Ascending aorta (tissue), 2 donors: ENCODE results near the gene PHACTR2. TPM values are rescaled to one million over a fixed set of nuclear protein-coding genes. Genes with fewer than 3 reads are reported as not detected.

Experiments
- DNase-seq, 2 donors: peaks; one replicate each; pipeline ENCODE4 v3.0.0-alpha.2; 2019; ENCODE audit warnings: low spot score in 2 of 2
- H3K27ac ChIP-seq, 2 donors: fragments of 200-600 bp; sonication (generic); one replicate each; pipeline ENCODE4 v1.5.1; 2016 to 2017; ENCODE audit warnings: mild to moderate bottlenecking in 1 of 2
- H3K27me3 ChIP-seq: fragments of 200-600 bp; sonication (generic); one replicate; pipeline ENCODE4 v1.5.1; 2017
- H3K36me3 ChIP-seq, 2 donors: fragments of 200-600 bp; sonication (generic); one replicate each; pipeline ENCODE4 v1.5.1; 2016
- H3K4me1 ChIP-seq, 2 donors: fragments of 200-600 bp; sonication (generic); one replicate each; pipeline ENCODE4 v1.5.1; 2016 to 2017; ENCODE audit warnings: mild to moderate bottlenecking in 1 of 2
- H3K4me3 ChIP-seq, 2 donors: fragments of 200-600 bp; sonication (generic); one replicate each; pipeline ENCODE4 v1.5.1; 2016 to 2017; ENCODE audit warnings: mild to moderate bottlenecking in 1 of 2
- H3K9me3 ChIP-seq, 2 donors: fragments of 200-600 bp; sonication (generic); one replicate each; pipeline ENCODE4 v1.5.1; 2016
- intact Hi-C: fragments of 100-400 bp; cut with DNase I; formaldehyde crosslinking; loops from one replicate; pipeline ENCODE4 v1.15.1; 2023
- total RNA-seq: library from RNA; depleted of rRNA; stranded (reverse); fragments of >200 nt; gene quantifications from one replicate; pipeline ENCODE4 v1.1.0, GENCODE V29; 2016
- TF ChIP-seq, protein P1 (sequence below), 3 experiments: fragments of 200-600 bp in 2 of 3; fragments of 450-650 bp in 1 of 3; sonication (generic) in 2 of 3; IDR thresholded peaks; one replicate each; pipeline ENCODE4 v1.5.1; 2016 to 2019; ENCODE audit warnings: antibody characterized with exemption in 3 of 3, mild to moderate bottlenecking in 1 of 3, moderate library complexity in 1 of 3

The PHACTR2 gene
- total RNA-seq, 1 donor from 2014 or later = 112 TPM

DNA sequence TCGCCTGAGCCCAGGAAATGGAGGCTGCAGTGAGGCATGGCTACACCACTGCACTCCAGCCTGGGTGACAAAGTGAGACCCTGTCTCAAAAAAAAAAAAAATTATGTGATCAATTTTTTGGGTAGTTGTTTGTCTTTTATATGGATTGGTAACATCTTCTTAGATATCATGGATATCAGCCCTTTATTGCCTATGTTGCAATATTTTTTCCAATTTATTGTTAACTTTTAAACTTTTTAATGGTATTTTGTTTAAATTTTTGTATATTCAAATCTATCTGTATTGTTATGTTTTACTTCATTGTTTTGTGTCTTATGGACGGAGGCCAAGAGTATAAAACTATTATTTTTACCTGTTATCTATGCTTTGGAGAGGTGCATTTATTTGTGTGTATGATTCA is 133.0 kb downstream of the PHACTR2 start:
- intact Hi-C loops = no loop called here
- no peak for DNase-seq

DNA sequence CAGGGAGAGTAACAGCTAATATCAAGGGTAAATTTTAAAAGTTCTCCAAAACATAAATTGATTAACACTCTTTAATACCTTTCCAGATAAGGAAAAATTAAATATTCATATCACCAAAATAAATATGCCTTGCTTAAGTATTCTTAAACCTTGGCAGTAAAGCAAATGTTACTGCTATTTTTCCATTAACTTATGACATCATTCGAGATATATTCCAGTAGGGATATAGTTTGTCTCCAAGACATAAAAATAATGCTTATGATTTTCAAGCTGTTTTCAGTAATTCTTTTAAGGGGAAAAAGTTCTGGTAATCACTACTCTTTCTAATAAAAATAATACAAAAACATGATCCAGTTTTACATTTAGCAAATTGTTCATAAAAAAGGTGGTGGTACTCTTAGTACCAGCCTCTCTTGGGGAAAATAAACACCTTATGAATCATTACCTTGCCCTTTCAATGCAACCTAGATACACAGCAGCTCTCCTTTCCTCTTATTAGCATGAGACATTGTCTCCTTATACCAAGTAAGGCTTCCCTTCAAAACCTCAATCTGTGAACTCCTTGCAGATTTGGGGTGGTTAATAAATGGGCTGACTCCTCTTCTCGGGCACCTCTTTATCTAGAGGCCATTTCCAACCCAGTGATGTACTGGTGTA is 133.9 kb downstream of the PHACTR2 start:
- no peaks in the 10 kb centered on the region for H3K27me3 ChIP-seq
- H3K4me3 ChIP-seq = no peak overlapping the region
- no peak for DNase-seq
- intact Hi-C loops = no loop called here
- peaks cover 0 to 4% of the 10 kb centered on the region in 2 donors for H3K36me3 ChIP-seq
- H3K9me3 ChIP-seq = no peaks in the 10 kb centered on the region
- H3K27ac ChIP-seq = peak overlapping the region; percentile 12 to 59
- TF ChIP-seq, protein P1, sequence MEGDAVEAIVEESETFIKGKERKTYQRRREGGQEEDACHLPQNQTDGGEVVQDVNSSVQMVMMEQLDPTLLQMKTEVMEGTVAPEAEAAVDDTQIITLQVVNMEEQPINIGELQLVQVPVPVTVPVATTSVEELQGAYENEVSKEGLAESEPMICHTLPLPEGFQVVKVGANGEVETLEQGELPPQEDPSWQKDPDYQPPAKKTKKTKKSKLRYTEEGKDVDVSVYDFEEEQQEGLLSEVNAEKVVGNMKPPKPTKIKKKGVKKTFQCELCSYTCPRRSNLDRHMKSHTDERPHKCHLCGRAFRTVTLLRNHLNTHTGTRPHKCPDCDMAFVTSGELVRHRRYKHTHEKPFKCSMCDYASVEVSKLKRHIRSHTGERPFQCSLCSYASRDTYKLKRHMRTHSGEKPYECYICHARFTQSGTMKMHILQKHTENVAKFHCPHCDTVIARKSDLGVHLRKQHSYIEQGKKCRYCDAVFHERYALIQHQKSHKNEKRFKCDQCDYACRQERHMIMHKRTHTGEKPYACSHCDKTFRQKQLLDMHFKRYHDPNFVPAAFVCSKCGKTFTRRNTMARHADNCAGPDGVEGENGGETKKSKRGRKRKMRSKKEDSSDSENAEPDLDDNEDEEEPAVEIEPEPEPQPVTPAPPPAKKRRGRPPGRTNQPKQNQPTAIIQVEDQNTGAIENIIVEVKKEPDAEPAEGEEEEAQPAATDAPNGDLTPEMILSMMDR (IDR thresholded peaks at IDR 0.05) = no peak
- peaks cover 0 to 9% of the 10 kb centered on the region in 2 donors for H3K4me1 ChIP-seq

More for the DNA sequence above, 133.0 kb downstream of the PHACTR2 start:
- Histone ChIP-seq H3K36me3 (peaks cover 0 to 4% of the 10 kb centered on the region in 2 donors), H3K27me3 (no peaks in the 10 kb centered on the region), H3K9me3 (no peaks in the 10 kb centered on the region), H3K4me3 (no peak overlapping the region), H3K27ac (no peak overlapping the region), H3K4me1 (peaks cover 0 to 17% of the 10 kb centered on the region in 2 donors)
- TF ChIP-seq, protein P1 (IDR thresholded peaks at IDR 0.05) = no peak

DNA sequence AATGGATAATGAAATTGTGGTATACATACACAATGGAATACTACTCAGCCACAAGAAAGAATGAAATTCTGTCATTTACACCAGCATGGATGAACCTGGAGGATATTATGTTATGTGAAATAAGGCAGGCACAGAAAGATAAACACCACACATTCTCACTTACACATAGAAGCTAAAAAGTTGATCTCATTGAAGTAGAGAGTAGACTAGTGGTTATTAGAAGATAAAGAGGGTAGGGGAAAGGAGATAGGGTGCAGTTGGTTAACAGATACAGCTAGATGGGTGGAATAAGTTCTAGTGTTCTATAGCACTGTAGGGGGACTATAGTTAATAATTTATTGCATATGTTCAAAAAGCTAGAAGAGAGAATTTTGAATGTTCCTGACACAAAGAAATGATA is 139.9 kb downstream of the PHACTR2 start:
- DNase-seq = no peak
- TF ChIP-seq, protein P1 (IDR thresholded peaks at IDR 0.05) = no peak
- Histone ChIP-seq H3K36me3 (peaks cover 0 to 7% of the 10 kb centered on the region in 2 donors), H3K27me3 (no peaks in the 10 kb centered on the region), H3K4me1 (peaks cover 0 to 6% of the 10 kb centered on the region in 2 donors), H3K4me3 (no peak overlapping the region), H3K27ac (no peak overlapping the region), H3K9me3 (no peaks in the 10 kb centered on the region)
- intact Hi-C loops = no loop called here

DNA sequence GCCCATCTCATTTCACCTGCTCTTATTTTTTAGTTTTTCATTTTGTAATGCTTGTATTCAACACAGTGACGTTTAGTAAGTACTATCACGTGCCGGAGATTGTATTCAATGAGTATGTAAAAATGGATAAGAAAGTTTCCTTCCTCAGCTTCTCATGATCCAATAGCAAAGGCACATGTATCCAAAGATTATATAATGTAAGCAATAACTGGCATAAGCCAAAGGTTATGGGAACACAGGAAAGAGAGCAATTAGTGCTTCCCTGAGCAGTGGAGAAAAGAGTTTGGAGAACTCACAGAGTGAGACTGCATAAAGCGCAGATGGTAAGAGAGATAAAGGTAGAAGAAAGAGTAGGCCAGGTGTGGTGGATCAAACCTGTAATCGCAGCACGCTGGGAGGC is 143.6 kb downstream of the PHACTR2 start:
- TF ChIP-seq, protein P1 (IDR thresholded peaks at IDR 0.05) = no peak
- DNase-seq = no peak
- no peaks in the 10 kb centered on the region for H3K9me3 ChIP-seq
- peaks cover 0 to 3% of the 10 kb centered on the region in 2 donors for H3K36me3 ChIP-seq
- no peaks in the 10 kb centered on the region for H3K27me3 ChIP-seq
- peaks cover 0 to 21% of the 10 kb centered on the region in 2 donors for H3K4me1 ChIP-seq
- intact Hi-C loops = no loop called here
- no peak overlapping the region for H3K4me3 ChIP-seq
- H3K27ac ChIP-seq = no peak overlapping the region

DNA sequence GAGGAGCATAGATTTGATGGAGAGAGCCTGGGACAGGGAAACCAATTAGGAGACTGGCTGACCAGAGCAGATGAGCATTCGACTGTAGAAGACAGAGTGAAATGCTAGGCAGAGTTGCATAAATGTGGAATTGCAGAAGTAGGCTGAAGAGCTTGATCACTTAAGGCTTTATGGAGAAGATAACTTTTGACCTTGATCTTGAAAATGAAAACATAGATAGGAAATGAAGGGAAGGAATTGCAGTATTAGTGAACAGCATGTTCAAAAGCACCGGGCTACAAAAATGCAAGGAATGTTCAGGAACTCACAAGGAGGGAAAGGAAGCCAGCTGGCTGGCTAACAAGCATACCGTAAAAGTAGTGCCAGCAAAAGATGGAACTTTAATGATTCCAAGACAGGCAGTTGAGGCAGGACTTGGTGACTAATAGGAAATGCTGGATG is 144.8 kb downstream of the PHACTR2 start:
- Histone ChIP-seq H3K27ac (peak overlapping the region; percentile 14 to 35), H3K36me3 (peaks cover 0 to 3% of the 10 kb centered on the region in 2 donors), H3K9me3 (no peaks in the 10 kb centered on the region), H3K4me1 (peaks cover 0 to 21% of the 10 kb centered on the region in 2 donors), H3K4me3 (no peak overlapping the region), H3K27me3 (no peaks in the 10 kb centered on the region)
- TF ChIP-seq, protein P1 (IDR thresholded peaks at IDR 0.05) = no peak
- intact Hi-C loops = no loop called here
- no peak for DNase-seq
